Mucosa of descending colon (tissue), 3 donors: Measurements from ENCODE around the gene BTG1. TPM values are rescaled to one million over a fixed set of nuclear protein-coding genes. Genes with fewer than 3 reads are reported as not detected.
A peak's percentile ranks its signal among the peaks of the same experiment; 100 is the strongest.

Source experiments
- ATAC-seq: fragments of 200-7000 bp; cut with Tn5 transposase; one replicate; pipeline ENCODE4 v1.9.1; 2020; ENCODE audit warnings: mild to moderate bottlenecking, moderate library complexity
- DNase-seq, 3 donors: peaks; one replicate each; pipeline ENCODE4 v3.0.0-alpha.2; 2020
- H3K36me3 ChIP-seq: fragments of 200-600 bp; one replicate; pipeline ENCODE4 v1.8.0; 2021; ENCODE audit warnings: low read depth, mild to moderate bottlenecking
- H3K4me1 ChIP-seq: fragments of 200-600 bp; one replicate; pipeline ENCODE4 v1.8.0; 2021; ENCODE audit warnings: low read depth, mild to moderate bottlenecking
- H3K4me3 ChIP-seq: fragments of 200-600 bp; one replicate; pipeline ENCODE4 v1.8.0; 2021; ENCODE audit warnings: mild to moderate bottlenecking
- H3K9me3 ChIP-seq: fragments of 200-600 bp; one replicate; pipeline ENCODE4 v1.8.0; 2021; ENCODE audit warnings: mild to moderate bottlenecking
- CTCF ChIP-seq: fragments of 200-600 bp; IDR thresholded peaks from one replicate; pipeline ENCODE4 v1.8.0; 2022; ENCODE audit warnings: antibody characterized with exemption, mild to moderate bottlenecking
- intact Hi-C, 2 donors: fragments of 100-400 bp; cut with DNase I in 1 of 2; cut with micrococcal nuclease in 1 of 2; formaldehyde crosslinking; loops; one replicate each; pipeline versions ENCODE4 v1.11.0 to v1.11.1; 2022; cut with DNase I, micrococcal nuclease
- long read RNA-seq, 2 donors: library from polyadenylated mRNA; unstranded; transcript quantifications; one replicate each; pipeline ENCODE4 v2.0.0, GENCODE V29; 2019 to 2021
- total RNA-seq, 3 donors: library from RNA; stranded (reverse); fragmentation: NEBNext Ultra II Directional in 2 of 3; extraction: Animal tissue kit (Norgen Biotek cat#: 25700) in 2 of 3; gene quantifications; one replicate each; pipeline versions ENCODE4 v1.2.1 to v1.2.4, GENCODE V29; 2021 to 2023
- donor health status: DM: no; HTN: no; CAD: no; lungs with moderate emphysema.
- donor health status: DM: no; HTN: no; CAD: no.
- donor health status: DM: no; HTN: yes; CAD: no.

BTG1 gene
- total RNA-seq: 100 to 1,000 TPM; 124 to 176 (median 147) TPM
- long read RNA-seq, donor 1, full-length matches to known transcripts: 226 of 229 reads
- long read RNA-seq, donor 1, partial matches to known transcripts: 0 of 229 reads
- long read RNA-seq, donor 1, other reads (novel, unspliced or antisense): 3 of 229 reads
- long read RNA-seq, donor 2, full-length matches to known transcripts: 30 of 37 reads
- long read RNA-seq, donor 2, partial matches to known transcripts: 1 of 37 reads
- long read RNA-seq, donor 2, other reads (novel, unspliced or antisense): 6 of 37 reads

GRCh38 chr12:92145731-92146496 is at the start of gene BTG1:
Gene BTG1, minus strand, starts transcription at chr12:92145846. Its CDS starts 311 bp downstream, at chr12:92145535.
- Histone ChIP-seq H3K9me3 (no peaks in the 10 kb centered on the region), H3K4me1 (no peaks in the 10 kb centered on the region), H3K4me3 (peak within 1 kb of the TSS; percentile 95), H3K36me3 (peaks cover 5% of the 10 kb centered on the region)
- no peak for TF ChIP-seq CTCF
- ATAC-seq (peak; percentile 87), DNase-seq (peak; percentile 99)
- intact Hi-C loops: loop anchor here (10.0 kb wide), 3 partner anchors 331 to 429 kb away; no protein-coding TSS in a partner anchor

GRCh38 chr12:92194561-92194960 is 48.9 kb upstream of the BTG1 start:
- H3K4me1 ChIP-seq: no peaks in the 10 kb centered on the region
- H3K36me3 ChIP-seq: no peaks in the 10 kb centered on the region
- no peak for TF ChIP-seq CTCF
- H3K9me3 ChIP-seq: peaks cover 3% of the 10 kb centered on the region
- DNase-seq: no peak
- H3K4me3 ChIP-seq: no peak overlapping the region
- ATAC-seq: no peak
- intact Hi-C loops: no loop called here

GRCh38 chr12:92193846-92194245 is 48.2 kb upstream of the BTG1 start:
- Histone ChIP-seq H3K4me1 (no peaks in the 10 kb centered on the region), H3K9me3 (peaks cover 3% of the 10 kb centered on the region), H3K36me3 (no peaks in the 10 kb centered on the region), H3K4me3 (no peak overlapping the region)
- ATAC-seq: no peak
- no peak for DNase-seq
- no peak for TF ChIP-seq CTCF
- intact Hi-C loops: no loop called here

GRCh38 chr12:92193063-92193462 is 47.4 kb upstream of the BTG1 start:
- intact Hi-C loops: no loop called here
- DNase-seq: no peak
- H3K4me1 ChIP-seq: no peaks in the 10 kb centered on the region
- H3K36me3 ChIP-seq: no peaks in the 10 kb centered on the region
- H3K9me3 ChIP-seq: peaks cover 3% of the 10 kb centered on the region
- no peak overlapping the region for H3K4me3 ChIP-seq
- ATAC-seq: no peak
- no peak for TF ChIP-seq CTCF

- H3K4me3 ChIP-seq: no peak overlapping the region
- H3K36me3 ChIP-seq: no peaks in the 10 kb centered on the region
- no peak for DNase-seq
- H3K9me3 ChIP-seq: peaks cover 3% of the 10 kb centered on the region
- no peak for ATAC-seq
- H3K4me1 ChIP-seq: no peaks in the 10 kb centered on the region
- TF ChIP-seq CTCF: no peak
- intact Hi-C loops: no loop called here
Measured at GRCh38 chr12:92192360-92192759, 46.7 kb upstream of the BTG1 start.
